GM12864 (cell line): Measurements from ENCODE around the gene GAREM2.

Experiments used
- DNase-seq: peaks from one replicate; pipeline ENCODE4 v3.0.0-alpha.2; 2011; ENCODE audit warnings: low read depth
- H3K4me3 ChIP-seq: 2 replicates; pipeline ENCODE4 v1.5.1; 2011; ENCODE audit warnings: mild to moderate bottlenecking, low read depth, low read length, control low read depth
- CTCF ChIP-seq: IDR thresholded peaks from 2 replicates; pipeline ENCODE4 v1.5.1; 2011; ENCODE audit warnings: low read depth, mild to moderate bottlenecking, moderate library complexity, low read length, control low read depth, inconsistent platforms; ENCODE audit errors: missing control alignments

GAREM2 gene

DNA sequence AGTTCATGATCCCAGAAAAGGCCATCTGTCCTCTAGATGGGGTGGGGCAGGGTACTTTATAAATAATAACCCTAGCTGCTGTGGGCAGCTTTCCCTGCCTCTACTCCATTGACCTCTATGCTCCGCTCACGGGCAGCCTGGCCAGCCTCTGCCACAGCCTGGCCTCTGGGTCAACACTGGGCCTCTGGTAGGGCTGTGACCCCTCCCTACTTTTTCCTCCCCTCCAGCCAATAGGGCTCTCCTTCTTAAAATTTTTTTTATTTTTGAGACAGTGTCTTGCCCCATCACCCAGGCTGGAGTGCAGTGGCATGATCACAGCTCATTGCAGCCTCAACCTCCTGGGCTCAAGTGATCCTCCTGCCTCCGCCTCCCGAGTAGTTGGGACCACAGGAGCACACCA lies 4.1 kb upstream of the GAREM2 start:
- no peak for DNase-seq
- H3K4me3 ChIP-seq: no peak overlapping the region
- no peak for TF ChIP-seq CTCF

DNA sequence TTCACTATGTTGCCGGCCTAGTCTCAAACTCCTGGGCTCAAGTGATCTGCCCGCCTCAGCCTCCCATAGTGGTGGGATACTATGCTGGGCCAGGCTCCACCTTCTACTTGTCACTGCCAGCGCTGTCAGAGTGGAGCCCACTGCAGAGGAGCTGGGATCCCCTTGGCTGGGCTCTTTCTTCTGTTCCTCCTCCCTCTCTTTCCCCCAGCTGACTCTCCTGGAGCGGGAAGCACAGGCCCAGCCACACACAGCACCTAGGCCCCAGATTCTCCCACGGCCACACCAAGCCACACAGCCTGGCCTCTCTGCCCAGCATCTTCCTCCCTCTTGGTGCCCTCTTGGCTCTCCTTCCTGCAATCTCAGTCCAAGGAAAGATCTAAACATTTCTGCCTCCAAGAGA lies 3.7 kb upstream of the GAREM2 start:
- no peak for DNase-seq

GRCh38 chr2:26169681-26170414 lies 3.0 kb upstream of the GAREM2 start:
- TF ChIP-seq CTCF: no peak
- no peak overlapping the region for H3K4me3 ChIP-seq
- no peak for DNase-seq

More for the DNA sequence above, 3.7 kb upstream of the GAREM2 start:
- no peak for TF ChIP-seq CTCF
- no peak overlapping the region for H3K4me3 ChIP-seq

- no peak for TF ChIP-seq CTCF
- H3K4me3 ChIP-seq: no peak overlapping the region
- DNase-seq: no peak
These were observed 2.1 kb upstream of the GAREM2 start for GRCh38 chr2:26170795-26171194.

GRCh38 chr2:26172189-26172870 lies 558 bp upstream of the GAREM2 start:
- no peak for DNase-seq
- no peak overlapping the region for H3K4me3 ChIP-seq
- TF ChIP-seq CTCF: no peak

DNA sequence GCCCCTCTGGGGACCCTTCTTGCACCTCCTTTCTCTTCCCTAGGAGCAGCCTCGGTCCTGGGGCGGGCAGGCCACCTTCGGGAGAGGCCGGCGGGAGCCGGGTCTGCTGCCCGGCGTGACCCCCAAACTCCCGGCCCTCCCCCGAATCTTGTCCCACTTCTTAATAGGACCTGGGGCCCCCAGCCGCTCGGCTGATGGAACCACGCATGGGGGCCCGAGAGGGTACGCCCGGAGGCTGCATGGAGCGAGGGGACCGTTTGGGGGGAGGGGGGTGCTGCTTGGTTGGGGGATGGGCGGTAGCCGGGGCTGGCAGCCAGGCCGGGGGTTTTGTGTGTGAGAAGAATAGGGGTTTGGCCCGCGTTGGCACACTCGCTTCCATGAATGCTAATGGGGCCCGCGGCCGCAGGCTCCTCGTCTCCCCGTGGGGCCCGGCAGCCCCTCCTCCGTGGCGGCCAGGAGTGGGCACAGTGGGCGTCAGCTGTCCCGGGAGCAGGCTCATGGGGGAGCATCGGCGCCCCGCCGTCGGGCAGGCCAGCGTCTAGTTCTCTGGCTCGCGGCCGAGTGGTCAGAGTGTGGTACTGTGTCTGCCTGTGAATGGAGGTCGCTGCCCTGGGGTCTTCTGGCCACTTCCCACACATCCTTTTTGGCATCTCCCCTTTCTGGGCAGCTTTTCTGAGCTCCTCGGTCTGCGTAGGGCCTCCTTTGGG lies 1.0 kb downstream of the GAREM2 start:
- no peak for TF ChIP-seq CTCF
- no peak for DNase-seq
- no peak overlapping the region for H3K4me3 ChIP-seq
